ENCODE results near the gene ASPHD1. TPM values are rescaled to one million over a fixed set of nuclear protein-coding genes. Genes with fewer than 3 reads are reported as not detected.

Gene ASPHD1
- total RNA-seq = 1 to 10 TPM; 3.1 to 3.5 TPM

DNA sequence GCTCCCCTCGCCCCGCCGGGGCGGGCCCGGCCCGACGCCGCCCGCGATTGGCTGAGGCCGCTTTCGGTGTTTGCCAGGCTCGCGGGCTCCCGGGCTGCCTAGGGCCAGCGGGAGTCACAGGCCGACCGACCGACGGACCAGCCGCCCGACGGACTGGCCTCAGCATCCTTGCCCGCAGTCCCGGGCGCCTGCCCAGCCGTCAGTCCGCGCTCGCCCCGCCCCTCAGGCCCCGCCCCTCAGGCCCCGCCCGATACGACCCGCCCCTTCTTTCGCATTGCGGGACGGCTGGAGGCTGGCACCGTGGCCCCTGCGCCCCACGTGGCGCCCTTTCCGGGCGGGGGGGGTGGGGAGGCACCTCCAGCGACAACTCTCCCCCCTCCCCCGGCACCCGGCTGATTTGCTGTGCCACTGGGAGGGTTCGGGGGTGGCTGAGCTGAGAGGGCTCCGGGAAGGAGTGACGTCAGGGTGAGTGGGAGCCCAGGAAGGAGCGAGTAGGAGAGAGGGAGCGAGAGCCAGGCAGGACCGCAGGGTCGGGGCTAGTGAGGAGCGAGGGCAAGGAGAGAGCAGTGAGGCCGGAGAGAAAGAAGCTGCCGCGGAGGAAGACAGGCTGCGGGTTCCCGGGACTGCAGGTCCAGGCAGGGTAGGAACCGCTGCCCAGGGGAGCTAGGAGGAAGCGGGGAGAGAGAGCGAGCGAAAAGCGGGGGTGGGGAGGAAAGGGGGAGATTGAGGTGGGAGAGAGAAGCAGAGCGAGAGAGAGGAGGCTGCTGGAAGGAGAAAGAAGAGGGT, at the start of gene ASPHD1:
ASPHD1 (plus strand) TSS at position 387 of the 786 bp plus-strand sequence. CDS start 484 bp downstream, outside the sequence.
- no peaks in the 10 kb centered on the region for H3K36me3 Mint-ChIP-seq (ENCODE audit: low read depth)
- H3K27me3 Mint-ChIP-seq = peaks cover 27% of the 10 kb centered on the region
- ATAC-seq (replicated peaks) = peak; percentile 94
- no peaks in the 10 kb centered on the region for H3K9me3 Mint-ChIP-seq
- H3K27ac Mint-ChIP-seq = peak within 1 kb of the TSS; percentile 71
- peak within 1 kb of the TSS; percentile 89 for H3K4me3 Mint-ChIP-seq
- H3K4me1 Mint-ChIP-seq = peaks cover 12% of the 10 kb centered on the region

GRCh38 chr16:29850998-29851397, 49.3 kb upstream of the ASPHD1 start:
- H3K4me3 Mint-ChIP-seq = no peak overlapping the region
- H3K9me3 Mint-ChIP-seq = no peaks in the 10 kb centered on the region
- no peaks in the 10 kb centered on the region for H3K27me3 Mint-ChIP-seq
- H3K36me3 Mint-ChIP-seq (ENCODE audit: low read depth) = peaks cover 43% of the 10 kb centered on the region
- no peaks in the 10 kb centered on the region for H3K4me1 Mint-ChIP-seq
- ATAC-seq (replicated peaks) = no peak
- H3K27ac Mint-ChIP-seq = no peak overlapping the region

- no peak overlapping the region for H3K27ac Mint-ChIP-seq
- no peaks in the 10 kb centered on the region for H3K9me3 Mint-ChIP-seq
- no peak overlapping the region for H3K4me3 Mint-ChIP-seq
- no peak for ATAC-seq (replicated peaks)
- peaks cover 33% of the 10 kb centered on the region for H3K36me3 Mint-ChIP-seq (ENCODE audit: low read depth)
- no peaks in the 10 kb centered on the region for H3K27me3 Mint-ChIP-seq
- H3K4me1 Mint-ChIP-seq = no peaks in the 10 kb centered on the region
These were observed 47.6 kb upstream of the ASPHD1 start for GRCh38 chr16:29852654-29853053.

- no peaks in the 10 kb centered on the region for H3K9me3 Mint-ChIP-seq
- H3K27ac Mint-ChIP-seq = no peak overlapping the region
- peaks cover 30% of the 10 kb centered on the region for H3K36me3 Mint-ChIP-seq (ENCODE audit: low read depth)
- no peaks in the 10 kb centered on the region for H3K27me3 Mint-ChIP-seq
- no peak overlapping the region for H3K4me3 Mint-ChIP-seq
- no peaks in the 10 kb centered on the region for H3K4me1 Mint-ChIP-seq
- ATAC-seq (replicated peaks) = peak; percentile 31
These were observed 45.7 kb upstream of the ASPHD1 start for GRCh38 chr16:29854520-29855100.

- no peak overlapping the region for H3K27ac Mint-ChIP-seq
- H3K9me3 Mint-ChIP-seq = no peaks in the 10 kb centered on the region
- H3K27me3 Mint-ChIP-seq = no peaks in the 10 kb centered on the region
- no peak for ATAC-seq (replicated peaks)
- H3K36me3 Mint-ChIP-seq (ENCODE audit: low read depth) = peaks cover 34% of the 10 kb centered on the region
- peaks cover 6% of the 10 kb centered on the region for H3K4me1 Mint-ChIP-seq
- no peak overlapping the region for H3K4me3 Mint-ChIP-seq
These were observed 43.0 kb upstream of the ASPHD1 start for GRCh38 chr16:29857133-29857760.

GRCh38 chr16:29858149-29858849, 42.0 kb upstream of the ASPHD1 start:
- no peak overlapping the region for H3K27ac Mint-ChIP-seq
- no peak for ATAC-seq (replicated peaks)
- no peaks in the 10 kb centered on the region for H3K27me3 Mint-ChIP-seq
- no peak overlapping the region for H3K4me3 Mint-ChIP-seq
- no peaks in the 10 kb centered on the region for H3K9me3 Mint-ChIP-seq
- H3K4me1 Mint-ChIP-seq = peaks cover 6% of the 10 kb centered on the region
- H3K36me3 Mint-ChIP-seq (ENCODE audit: low read depth) = peaks cover 37% of the 10 kb centered on the region

- no peak overlapping the region for H3K27ac Mint-ChIP-seq
These were observed 41.3 kb upstream of the ASPHD1 start for GRCh38 chr16:29858974-29859373.

DNA sequence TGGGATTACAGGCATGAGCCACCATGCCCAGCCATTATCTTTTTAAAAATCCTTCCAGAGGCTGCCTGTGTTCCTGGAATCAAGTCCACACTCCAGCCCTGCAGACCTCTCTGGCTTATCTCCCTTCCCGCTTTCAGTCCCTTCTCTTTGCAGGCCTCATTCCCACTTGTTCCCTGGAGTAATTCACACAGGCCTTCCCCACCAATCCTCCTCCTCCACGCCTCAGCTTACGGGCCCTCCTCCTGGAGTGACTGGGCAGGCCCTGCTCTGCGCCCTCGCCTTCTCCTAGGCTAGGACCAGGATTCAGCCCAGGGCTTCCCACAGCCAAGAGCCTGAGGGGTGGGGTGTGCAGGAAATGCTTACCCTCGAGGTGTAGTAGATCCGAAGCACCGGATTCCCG, 40.1 kb upstream of the ASPHD1 start:
- peaks cover 6% of the 10 kb centered on the region for H3K4me1 Mint-ChIP-seq
- H3K27ac Mint-ChIP-seq = peak overlapping the region; percentile 29
- peaks cover 37% of the 10 kb centered on the region for H3K36me3 Mint-ChIP-seq (ENCODE audit: low read depth)
- peak overlapping the region; percentile 97 for H3K4me3 Mint-ChIP-seq
- no peak for ATAC-seq (replicated peaks)
- H3K9me3 Mint-ChIP-seq = no peaks in the 10 kb centered on the region
- no peaks in the 10 kb centered on the region for H3K27me3 Mint-ChIP-seq

More at GRCh38 chr16:29858974-29859373, 41.3 kb upstream of the ASPHD1 start:
- no peak overlapping the region for H3K4me3 Mint-ChIP-seq
- H3K4me1 Mint-ChIP-seq = peaks cover 6% of the 10 kb centered on the region
- peaks cover 37% of the 10 kb centered on the region for H3K36me3 Mint-ChIP-seq (ENCODE audit: low read depth)
- no peaks in the 10 kb centered on the region for H3K9me3 Mint-ChIP-seq
- ATAC-seq (replicated peaks) = no peak
- no peaks in the 10 kb centered on the region for H3K27me3 Mint-ChIP-seq

DNA sequence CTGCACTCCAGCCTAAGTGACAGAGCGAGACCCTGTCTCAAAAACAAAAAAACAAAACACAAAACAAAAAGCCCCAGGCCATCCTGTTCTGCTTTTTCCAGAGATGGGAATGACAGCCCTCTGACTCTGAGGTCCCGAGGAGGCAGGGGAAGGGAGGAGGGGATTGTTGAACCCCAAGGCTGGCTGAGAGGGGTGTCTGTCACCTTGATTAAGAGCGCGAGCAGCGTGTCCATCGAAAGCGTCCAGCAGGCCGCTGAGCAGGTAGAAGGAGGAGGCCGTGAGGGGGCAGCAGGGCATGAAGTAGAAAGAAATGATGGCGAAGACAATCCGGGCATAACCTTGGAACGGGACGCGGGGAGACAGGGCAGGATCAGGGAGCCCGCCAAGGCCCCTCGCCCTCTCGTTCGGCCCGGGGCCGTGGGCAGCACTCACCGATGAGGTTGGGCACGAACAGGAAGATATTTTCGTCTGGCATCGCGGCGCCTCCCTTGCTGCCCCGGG, 37.9 kb upstream of the ASPHD1 start:
- Mint-ChIP-seq H3K9me3 (no peaks in the 10 kb centered on the region), H3K27ac (peak overlapping the region; percentile 97), H3K27me3 (no peaks in the 10 kb centered on the region), H3K4me3 (peak overlapping the region; percentile 97), H3K4me1 (peaks cover 6% of the 10 kb centered on the region), H3K36me3 (ENCODE audit: low read depth) (peaks cover 37% of the 10 kb centered on the region)
- no peak for ATAC-seq (replicated peaks)

GRCh38 chr16:29862884-29863668, 37.2 kb upstream of the ASPHD1 start, which contains the start of gene CDIPT:
CDIPT (minus strand) TSS chr16:29863226; CDS start chr16:29862857, 369 bp downstream.
- no peaks in the 10 kb centered on the region for H3K9me3 Mint-ChIP-seq
- peak; percentile 98 for ATAC-seq (replicated peaks)
- peak within 1 kb of the TSS; percentile 97 for H3K27ac Mint-ChIP-seq
- no peaks in the 10 kb centered on the region for H3K27me3 Mint-ChIP-seq
- peak within 1 kb of the TSS; percentile 97 for H3K4me3 Mint-ChIP-seq
- peaks cover 36% of the 10 kb centered on the region for H3K36me3 Mint-ChIP-seq (ENCODE audit: low read depth)
- peaks cover 6% of the 10 kb centered on the region for H3K4me1 Mint-ChIP-seq

DNA sequence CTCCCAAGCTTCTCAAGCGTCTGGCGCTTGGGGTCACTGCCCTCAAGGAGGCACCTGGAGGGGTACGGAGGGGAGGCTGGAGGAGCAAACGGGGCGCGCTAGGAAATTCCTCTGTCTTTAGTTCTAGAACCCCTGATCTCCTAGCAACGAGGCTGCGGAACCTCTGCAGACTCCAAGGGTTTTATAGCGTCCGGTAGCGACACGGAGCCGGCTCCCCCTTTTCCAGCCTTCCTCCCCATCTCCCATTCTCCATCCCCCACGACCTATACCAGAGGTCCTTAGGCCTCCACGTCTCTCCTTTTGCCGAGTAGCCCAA, 36.7 kb upstream of the ASPHD1 start:
- Mint-ChIP-seq H3K4me1 (peaks cover 6% of the 10 kb centered on the region), H3K36me3 (ENCODE audit: low read depth) (peaks cover 30% of the 10 kb centered on the region), H3K9me3 (no peaks in the 10 kb centered on the region), H3K4me3 (peak overlapping the region; percentile 97), H3K27ac (peak overlapping the region; percentile 97), H3K27me3 (no peaks in the 10 kb centered on the region)
- no peak for ATAC-seq (replicated peaks)

- no peak overlapping the region for H3K27ac Mint-ChIP-seq
- peaks cover 6% of the 10 kb centered on the region for H3K4me1 Mint-ChIP-seq
- ATAC-seq (replicated peaks) = no peak
- H3K27me3 Mint-ChIP-seq = no peaks in the 10 kb centered on the region
- H3K4me3 Mint-ChIP-seq = peak overlapping the region; percentile 97
- peaks cover 24% of the 10 kb centered on the region for H3K36me3 Mint-ChIP-seq (ENCODE audit: low read depth)
- H3K9me3 Mint-ChIP-seq = no peaks in the 10 kb centered on the region
These were observed 36.1 kb upstream of the ASPHD1 start for GRCh38 chr16:29864205-29864604.

DNA sequence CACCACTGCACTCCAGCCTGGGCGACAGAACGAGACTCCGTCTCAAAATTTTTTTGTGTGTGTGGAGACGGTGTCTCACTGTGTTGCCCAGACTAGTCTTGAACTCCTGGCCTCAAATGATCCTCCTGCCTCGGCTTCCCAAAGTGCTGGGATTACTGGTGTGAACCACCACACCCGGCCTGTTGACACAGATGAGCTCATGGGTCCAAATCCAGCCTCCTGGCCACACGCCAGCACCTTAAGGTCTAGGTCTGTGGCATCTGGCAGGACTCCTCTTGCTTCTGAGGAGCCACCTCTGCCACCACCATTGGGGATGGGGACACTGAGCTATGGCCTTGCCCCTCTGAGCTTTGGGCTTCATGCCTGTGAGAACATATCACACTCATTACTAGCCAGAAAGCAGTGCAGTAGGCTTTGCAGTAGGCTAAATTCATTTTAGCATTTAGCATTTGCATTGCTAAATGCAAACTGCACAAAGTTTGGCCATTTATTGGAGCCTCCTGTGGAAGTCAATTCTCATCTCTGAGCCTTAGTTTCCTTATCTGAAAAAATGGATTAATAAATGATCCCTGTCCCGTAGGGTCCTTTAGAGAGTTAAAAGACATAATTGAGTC, 31.8 kb upstream of the ASPHD1 start:
- H3K27me3 Mint-ChIP-seq = no peaks in the 10 kb centered on the region
- no peaks in the 10 kb centered on the region for H3K4me1 Mint-ChIP-seq
- ATAC-seq (replicated peaks) = no peak
- H3K9me3 Mint-ChIP-seq = no peaks in the 10 kb centered on the region
- no peak overlapping the region for H3K27ac Mint-ChIP-seq
- no peak overlapping the region for H3K4me3 Mint-ChIP-seq
- H3K36me3 Mint-ChIP-seq (ENCODE audit: low read depth) = no peaks in the 10 kb centered on the region
